Measurements from ENCODE around the gene PPP2R2D. TPM values are rescaled to one million over a fixed set of nuclear protein-coding genes. Genes with fewer than 3 reads are reported as not detected.
"Not testable (repeated sequence)": the region's sequence is repeated elsewhere in the genome, so short reads cannot be mapped to it uniquely, and the experiment has no call there.

PPP2R2D gene
- total RNA-seq, 1 donor from 2014 or later: 47.0 TPM

- no peak for DNase-seq (ENCODE audit: low spot score)
Observed at GRCh38 chr10:131868436-131868835, 32.4 kb upstream of the PPP2R2D start.

- no peak for DNase-seq (ENCODE audit: low spot score)
Observed at GRCh38 chr10:131869344-131869743, 31.5 kb upstream of the PPP2R2D start.

- DNase-seq (ENCODE audit: low spot score): no peak
Observed at GRCh38 chr10:131870411-131870810, 30.4 kb upstream of the PPP2R2D start.

GRCh38 chr10:131870831-131871672, 29.8 kb upstream of the PPP2R2D start:
- no peak for DNase-seq (ENCODE audit: low spot score)

GRCh38 chr10:131871673-131872005, 29.2 kb upstream of the PPP2R2D start:
- no peak for DNase-seq (ENCODE audit: low spot score)

- no peak for DNase-seq (ENCODE audit: low spot score)
Observed at GRCh38 chr10:131872011-131872826, 28.6 kb upstream of the PPP2R2D start.

- no peak for DNase-seq (ENCODE audit: low spot score)
Observed at GRCh38 chr10:131872827-131873375, 27.9 kb upstream of the PPP2R2D start.

GRCh38 chr10:131874991-131875451, 25.8 kb upstream of the PPP2R2D start:
- peak; percentile 76 for DNase-seq (ENCODE audit: low spot score)

GRCh38 chr10:131875501-131875900, 25.3 kb upstream of the PPP2R2D start:
- no peak for DNase-seq (ENCODE audit: low spot score)

- no peak for DNase-seq (ENCODE audit: low spot score)
Observed at GRCh38 chr10:131876017-131876416, 24.8 kb upstream of the PPP2R2D start.

GRCh38 chr10:131876508-131876907, 24.3 kb upstream of the PPP2R2D start:
- no peak for DNase-seq (ENCODE audit: low spot score)

GRCh38 chr10:131880016-131880590, 20.7 kb upstream of the PPP2R2D start:
- no peak for DNase-seq (ENCODE audit: low spot score)

- no peak for DNase-seq (ENCODE audit: low spot score)
Observed at GRCh38 chr10:131881104-131881880, 19.5 kb upstream of the PPP2R2D start.

GRCh38 chr10:131882151-131882550, 18.7 kb upstream of the PPP2R2D start:
- no peak for DNase-seq (ENCODE audit: low spot score)

- DNase-seq (ENCODE audit: low spot score): no peak
Observed at GRCh38 chr10:131882590-131883451, 18.0 kb upstream of the PPP2R2D start.

GRCh38 chr10:131883621-131884393, 17.0 kb upstream of the PPP2R2D start:
- not testable (repeated sequence) for DNase-seq (ENCODE audit: low spot score)

GRCh38 chr10:131885391-131886165, 15.2 kb upstream of the PPP2R2D start:
- peak; percentile 82 for DNase-seq (ENCODE audit: low spot score)

GRCh38 chr10:131886237-131886636, 14.6 kb upstream of the PPP2R2D start:
- no peak for DNase-seq (ENCODE audit: low spot score)

GRCh38 chr10:131888186-131888604, 12.6 kb upstream of the PPP2R2D start:
- no peak for DNase-seq (ENCODE audit: low spot score)

Measured in ureter (tissue), 1 donor.